RWPE2 (cell line): ENCODE data around the gene ARMH1.
A peak's percentile ranks its signal among the peaks of the same experiment; 100 is the strongest.

Experiments
- ATAC-seq: fragments of 200-7000 bp; cut with Tn5 transposase; 3 replicates; pipeline ENCODE4 v1.9.1; 2021; ENCODE audit warnings: low read depth
- DNase-seq: peaks from one replicate; pipeline ENCODE4 v3.0.0-alpha.2; 2020; ENCODE audit warnings: low spot score
- H3K27ac ChIP-seq: fragments of 450-650 bp; 2 replicates; pipeline ENCODE4 v1.5.1; 2017; ENCODE audit warnings: mild to moderate bottlenecking; ENCODE audit not compliant: poor library complexity, severe bottlenecking
- H3K27me3 ChIP-seq: fragments of 250-450 bp; sonication (Bioruptor Pico); 2 replicates; pipeline ENCODE4 v1.5.1; 2021; ENCODE audit warnings: mild to moderate bottlenecking, moderate library complexity; ENCODE audit not compliant: insufficient read depth, poor library complexity, severe bottlenecking
- H3K36me3 ChIP-seq: fragments of 250-450 bp; sonication (Bioruptor Pico); 2 replicates; pipeline ENCODE4 v1.5.1; 2020; ENCODE audit warnings: low read depth, mild to moderate bottlenecking, moderate library complexity
- H3K4me1 ChIP-seq: fragments of 250-450 bp; sonication (Bioruptor Pico); 2 replicates; pipeline ENCODE4 v1.5.1; 2021; ENCODE audit warnings: mild to moderate bottlenecking, moderate library complexity; ENCODE audit not compliant: insufficient read depth, poor library complexity, severe bottlenecking
- H3K4me3 ChIP-seq: fragments of 250-450 bp; sonication (Bioruptor Pico); 2 replicates; pipeline ENCODE4 v1.5.1; 2021; ENCODE audit warnings: mild to moderate bottlenecking, moderate library complexity; ENCODE audit not compliant: severe bottlenecking
- H3K9me3 ChIP-seq: fragments of 250-450 bp; sonication (Bioruptor Pico); 2 replicates; pipeline ENCODE4 v1.5.1; 2021; ENCODE audit warnings: mild to moderate bottlenecking, moderate library complexity; ENCODE audit not compliant: severe bottlenecking
- TF ChIP-seq, protein P1 (sequence below): fragments of 450-650 bp; IDR thresholded peaks from one replicate; pipeline ENCODE4 v1.5.1; 2017; ENCODE audit warnings: mild to moderate bottlenecking, moderate library complexity; ENCODE audit not compliant: poor library complexity, severe bottlenecking

ARMH1 gene

DNA sequence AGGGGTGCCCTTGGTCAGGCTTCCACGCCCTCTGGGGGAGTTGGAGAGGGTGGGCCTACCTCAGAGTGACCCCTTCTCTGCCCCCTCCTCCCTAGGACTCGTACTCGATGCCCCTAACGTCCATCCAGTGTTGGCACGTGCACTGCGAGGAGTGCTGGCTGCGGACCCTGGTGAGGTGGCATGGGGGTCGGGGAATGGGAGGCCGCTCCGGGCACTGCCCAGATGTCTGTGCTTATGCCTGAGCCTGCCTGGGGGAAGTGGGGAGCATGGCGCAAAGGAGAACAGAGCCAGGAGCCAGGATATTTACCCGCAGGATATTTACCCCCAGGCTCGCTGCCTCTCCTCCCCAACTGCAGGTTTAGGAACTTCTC, 24.7 kb upstream of the ARMH1 start:
- Histone ChIP-seq H3K27ac (no peak overlapping the region), H3K4me3 (no peak overlapping the region), H3K36me3 (peaks cover 49% of the 10 kb centered on the region), H3K9me3 (no peaks in the 10 kb centered on the region), H3K4me1 (no peaks in the 10 kb centered on the region), H3K27me3 (no peaks in the 10 kb centered on the region)
- TF ChIP-seq, protein P1, sequence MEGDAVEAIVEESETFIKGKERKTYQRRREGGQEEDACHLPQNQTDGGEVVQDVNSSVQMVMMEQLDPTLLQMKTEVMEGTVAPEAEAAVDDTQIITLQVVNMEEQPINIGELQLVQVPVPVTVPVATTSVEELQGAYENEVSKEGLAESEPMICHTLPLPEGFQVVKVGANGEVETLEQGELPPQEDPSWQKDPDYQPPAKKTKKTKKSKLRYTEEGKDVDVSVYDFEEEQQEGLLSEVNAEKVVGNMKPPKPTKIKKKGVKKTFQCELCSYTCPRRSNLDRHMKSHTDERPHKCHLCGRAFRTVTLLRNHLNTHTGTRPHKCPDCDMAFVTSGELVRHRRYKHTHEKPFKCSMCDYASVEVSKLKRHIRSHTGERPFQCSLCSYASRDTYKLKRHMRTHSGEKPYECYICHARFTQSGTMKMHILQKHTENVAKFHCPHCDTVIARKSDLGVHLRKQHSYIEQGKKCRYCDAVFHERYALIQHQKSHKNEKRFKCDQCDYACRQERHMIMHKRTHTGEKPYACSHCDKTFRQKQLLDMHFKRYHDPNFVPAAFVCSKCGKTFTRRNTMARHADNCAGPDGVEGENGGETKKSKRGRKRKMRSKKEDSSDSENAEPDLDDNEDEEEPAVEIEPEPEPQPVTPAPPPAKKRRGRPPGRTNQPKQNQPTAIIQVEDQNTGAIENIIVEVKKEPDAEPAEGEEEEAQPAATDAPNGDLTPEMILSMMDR = no peak
- ATAC-seq (no peak), DNase-seq (no peak)

- Histone ChIP-seq H3K4me1 (no peaks in the 10 kb centered on the region), H3K36me3 (peaks cover 44% of the 10 kb centered on the region), H3K9me3 (no peaks in the 10 kb centered on the region), H3K27ac (no peak overlapping the region), H3K27me3 (no peaks in the 10 kb centered on the region), H3K4me3 (no peak overlapping the region)
- ATAC-seq (no peak), DNase-seq (no peak)
- TF ChIP-seq, protein P1 = no peak
These were observed 24.2 kb upstream of the ARMH1 start for GRCh38 chr1:44650159-44650831.

GRCh38 chr1:44651069-44651468, 23.4 kb upstream of the ARMH1 start:
- Histone ChIP-seq H3K36me3 (peaks cover 36% of the 10 kb centered on the region), H3K27me3 (no peaks in the 10 kb centered on the region), H3K27ac (no peak overlapping the region), H3K4me3 (no peak overlapping the region), H3K4me1 (no peaks in the 10 kb centered on the region), H3K9me3 (no peaks in the 10 kb centered on the region)
- TF ChIP-seq, protein P1 = no peak
- DNase-seq (no peak), ATAC-seq (no peak)

GRCh38 chr1:44652445-44653106, 21.9 kb upstream of the ARMH1 start:
- Histone ChIP-seq H3K27me3 (no peaks in the 10 kb centered on the region), H3K9me3 (no peaks in the 10 kb centered on the region), H3K4me1 (no peaks in the 10 kb centered on the region), H3K4me3 (no peak overlapping the region), H3K27ac (no peak overlapping the region), H3K36me3 (peaks cover 28% of the 10 kb centered on the region)
- ATAC-seq (peak; percentile 87), DNase-seq (no peak)
- TF ChIP-seq, protein P1 = peak; percentile 89
